H1 (cell line): ENCODE measurements around the gene RAD51B. TPM values are rescaled to one million over a fixed set of nuclear protein-coding genes. Genes with fewer than 3 reads are reported as not detected.

Source experiments
- CBX5 ChIP-seq: fragments of 300-800, 300-1000 bp; sonication (generic); IDR thresholded peaks from 2 replicates; pipeline ENCODE4 v1.7.1; 2016; ENCODE audit warnings: antibody characterized with exemption, low read length, low read depth
- CREB1 ChIP-seq: IDR thresholded peaks from 2 replicates; pipeline ENCODE4 v1.6.1; 2012; ENCODE audit warnings: inconsistent platforms
- KDM4A ChIP-seq: IDR thresholded peaks from one replicate; pipeline ENCODE4 v1.7.1; 2012; ENCODE audit warnings: low read depth, mild to moderate bottlenecking, moderate library complexity, low read length, inconsistent platforms; ENCODE audit not compliant: severe bottlenecking
- SIX5 ChIP-seq: IDR thresholded peaks from 2 replicates; pipeline ENCODE4 v1.6.1; 2011; ENCODE audit warnings: mild to moderate bottlenecking, low read depth, low read length
- SP2 ChIP-seq: IDR thresholded peaks from 2 replicates; pipeline ENCODE4 v1.6.1; 2012; ENCODE audit warnings: mild to moderate bottlenecking, low read length, inconsistent platforms
- polyA plus RNA-seq, 7 experiments: library from polyadenylated mRNA; depleted of rRNA in 3 of 7; stranded (reverse) in 5 of 7; unstranded in 2 of 7; fragments of >200 nt in 5 of 7; fragments of 200-250 nt in 2 of 7; gene quantifications; 1 replicate in 5 of 7; 2 replicates in 1 of 7; 4 replicates in 1 of 7; pipeline versions ENCODE4 v1.2.1 to v1.2.3, GENCODE V29; 2011 to 2013; ENCODE audit warnings: missing spikeins in 2 of 7, mixed read lengths in 2 of 7
- total RNA-seq: library from RNA; stranded (reverse); fragmentation: NEBNext Ultra II Directional; extraction: Animal tissue kit (Norgen Biotek cat#: 25700); gene quantifications from 2 replicates; pipeline ENCODE4 v1.2.1, GENCODE V29; 2021

The RAD51B gene
- total and polyA plus RNA-seq, 2 of the 8 experiments (the other 6 are each of a cell fraction or from before 2014, with no cell fraction given): 3.9 to 14.9 TPM

DNA sequence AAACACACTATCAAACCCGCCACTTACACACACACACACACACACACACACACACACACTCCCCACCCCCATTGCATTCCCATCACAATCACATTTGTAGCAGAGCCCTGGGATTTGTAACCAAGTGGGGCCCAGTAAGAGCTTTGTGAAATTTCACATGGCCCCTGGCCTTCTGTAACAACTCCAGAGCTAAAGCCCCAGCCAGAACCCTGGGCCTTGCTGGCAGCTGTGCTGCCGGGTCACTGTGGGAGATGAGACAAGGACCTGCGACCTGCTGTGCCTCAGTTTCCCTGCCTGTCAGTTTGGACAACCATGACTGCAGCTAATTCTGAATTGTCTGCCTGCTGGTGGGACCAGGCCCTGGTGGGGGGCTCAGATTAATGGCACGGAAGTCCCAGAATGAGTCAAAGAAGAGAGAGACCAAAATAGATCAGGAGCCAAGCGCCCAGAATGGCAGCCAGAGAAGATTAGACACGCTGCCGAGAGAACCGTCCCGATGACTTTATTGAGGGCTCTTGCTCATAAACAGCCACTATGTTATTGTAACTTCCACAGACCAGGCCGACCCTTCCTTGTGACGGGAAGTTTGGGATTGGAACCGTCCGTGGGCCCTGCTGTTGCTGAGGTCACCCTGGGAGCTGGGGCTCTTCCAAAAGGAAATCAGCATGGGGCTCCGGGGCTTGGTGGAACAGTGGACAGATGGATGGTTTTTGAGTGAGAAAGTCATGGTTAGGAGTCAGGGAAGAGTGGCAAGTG lies 850.2 kb downstream of the RAD51B start (continued):
- no peak for TF ChIP-seq KDM4A
- no peak for TF ChIP-seq SIX5
- TF ChIP-seq SP2: no peak
- no peak for TF ChIP-seq CBX5
- TF ChIP-seq CREB1: no peak
